ENCODE results near the gene NACC2. TPM values are rescaled to one million over a fixed set of nuclear protein-coding genes. Genes with fewer than 3 reads are reported as not detected.

Gene NACC2
- total and polyA plus RNA-seq, 10 of the 15 experiments (the other 5 are each of a cell fraction or from before 2014, with no cell fraction given): 0.66 to 14.7 (median 3.5) TPM

DNA sequence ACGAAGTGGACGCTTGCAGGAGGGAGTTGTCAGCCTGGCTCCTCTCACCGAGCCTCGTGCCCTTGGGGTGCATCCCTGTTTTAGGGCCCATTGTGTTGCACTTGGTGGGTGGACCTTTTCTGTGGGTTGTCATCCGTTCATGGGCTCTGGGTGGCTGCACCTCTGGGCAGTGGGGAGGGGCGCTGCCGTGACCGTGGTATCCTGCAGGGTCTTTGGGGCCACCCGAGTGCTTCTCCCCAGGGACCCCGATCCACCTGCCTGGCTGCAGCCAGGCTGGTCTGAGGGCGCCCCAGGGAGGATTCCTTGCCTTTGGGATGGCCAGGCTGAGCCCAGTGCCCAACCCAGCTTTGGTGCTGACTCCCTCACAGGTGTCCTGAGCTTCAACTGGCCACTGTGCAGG lies 92.9 kb downstream of the NACC2 start:
- Histone ChIP-seq H3K36me3 (ENCODE audit: control insufficient read depth in 2 of 2, insufficient read depth in 2 of 2, low read length in 1 of 2) (no peaks in the 10 kb centered on the region), H3K27me3 (replicated peaks in 1 of 2; ENCODE audit: control insufficient read depth in 2 of 2, insufficient read depth in 2 of 2, low read length in 1 of 2) (no peaks in the 10 kb centered on the region), H2AFZ (ENCODE audit: control insufficient read depth, low read depth, low read length) (no peak overlapping the region), H3K79me2 (ENCODE audit: control insufficient read depth, insufficient read depth, low read length) (no peaks in the 10 kb centered on the region), H4K20me1 (ENCODE audit: control insufficient read depth, insufficient read depth) (no peaks in the 10 kb centered on the region; the same call in 1 of the 2 replicates), H3K9me3 (replicated peaks; ENCODE audit: control insufficient read depth, insufficient read depth, low read length) (no peaks in the 10 kb centered on the region), H3K4me3 (no peak overlapping the region), H3K27ac (ENCODE audit: control insufficient read depth, insufficient read depth) (no peak overlapping the region), H3K4me1 (ENCODE audit: control insufficient read depth, insufficient read depth, low read length) (no peaks in the 10 kb centered on the region), H3K4me2 (ENCODE audit: control insufficient read depth, insufficient read depth) (no peak overlapping the region), H3K9ac (ENCODE audit: control insufficient read depth, insufficient read depth, low read length) (no peak overlapping the region)
- in situ Hi-C loops (cut with MboI): no loop called here
- ChIA-PET POLR2A (no interaction called here), RAD21 (ENCODE audit: unreplicated experiment) (no interaction called here), SMC1A (ENCODE audit: uncharacterized antibody, unreplicated experiment) (no interaction called here), CTCF (no interaction called here)
- FAIRE-seq (no peak), DNase-seq (ENCODE audit: low read depth, low spot score) (no peak), ATAC-seq (no peak)
- BruUV-seq (replicated peaks): no TSS peak
- no peak for TF ChIP-seq KAT2A (conservative IDR thresholded peaks at IDR 0.05; ENCODE audit: control insufficient read depth, low read depth, low read length)
- TF ChIP-seq, protein P1, sequence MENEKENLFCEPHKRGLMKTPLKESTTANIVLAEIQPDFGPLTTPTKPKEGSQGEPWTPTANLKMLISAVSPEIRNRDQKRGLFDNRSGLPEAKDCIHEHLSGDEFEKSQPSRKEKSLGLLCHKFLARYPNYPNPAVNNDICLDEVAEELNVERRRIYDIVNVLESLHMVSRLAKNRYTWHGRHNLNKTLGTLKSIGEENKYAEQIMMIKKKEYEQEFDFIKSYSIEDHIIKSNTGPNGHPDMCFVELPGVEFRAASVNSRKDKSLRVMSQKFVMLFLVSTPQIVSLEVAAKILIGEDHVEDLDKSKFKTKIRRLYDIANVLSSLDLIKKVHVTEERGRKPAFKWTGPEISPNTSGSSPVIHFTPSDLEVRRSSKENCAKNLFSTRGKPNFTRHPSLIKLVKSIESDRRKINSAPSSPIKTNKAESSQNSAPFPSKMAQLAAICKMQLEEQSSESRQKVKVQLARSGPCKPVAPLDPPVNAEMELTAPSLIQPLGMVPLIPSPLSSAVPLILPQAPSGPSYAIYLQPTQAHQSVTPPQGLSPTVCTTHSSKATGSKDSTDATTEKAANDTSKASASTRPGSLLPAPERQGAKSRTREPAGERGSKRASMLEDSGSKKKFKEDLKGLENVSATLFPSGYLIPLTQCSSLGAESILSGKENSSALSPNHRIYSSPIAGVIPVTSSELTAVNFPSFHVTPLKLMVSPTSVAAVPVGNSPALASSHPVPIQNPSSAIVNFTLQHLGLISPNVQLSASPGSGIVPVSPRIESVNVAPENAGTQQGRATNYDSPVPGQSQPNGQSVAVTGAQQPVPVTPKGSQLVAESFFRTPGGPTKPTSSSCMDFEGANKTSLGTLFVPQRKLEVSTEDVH (IDR thresholded peaks at IDR 0.05; ENCODE audit: low read depth, partially characterized antibody): no peak
- TF ChIP-seq ZBED1 (IDR thresholded peaks at IDR 0.05; ENCODE audit: borderline replicate concordance): no peak
- TF ChIP-seq ESRRA (IDR thresholded peaks at IDR 0.05; ENCODE audit: low read length): no peak
- TF ChIP-seq KDM1A (IDR thresholded peaks at IDR 0.05; ENCODE audit: borderline replicate concordance): no peak
- TF ChIP-seq IKZF1 (conservative IDR thresholded peaks at IDR 0.05): no peak
- TF ChIP-seq DPF2 (IDR thresholded peaks at IDR 0.05): no peak
- WGBS (ENCODE audit: insufficient coverage, insufficient replicate concordance, low lambda C conversion rate, missing lambda C conversion rate): 24% methylated on average over 11 of the region's 11 CpGs
- intact Hi-C loops (cut with micrococcal nuclease; ENCODE audit: unreplicated experiment): no loop called here

Measured in GM12878 (cell line).